HepG2 (cell line): Measurements from ENCODE around the gene UPK1A. TPM values are rescaled to one million over a fixed set of nuclear protein-coding genes. Genes with fewer than 3 reads are reported as not detected.

Experiments used
- KAT7 ChIP-seq: IDR thresholded peaks from 2 replicates; pipeline ENCODE4 v1.6.1; 2018; ENCODE audit warnings: borderline replicate concordance, missing compliant biosample characterization
- MXI1 ChIP-seq: IDR thresholded peaks from 3 replicates; pipeline ENCODE4 v1.6.1; 2012; ENCODE audit warnings: low read depth, low read length, inconsistent platforms, borderline replicate concordance
- RXRB ChIP-seq: IDR thresholded peaks from 2 replicates; pipeline ENCODE4 v1.6.1; 2016; ENCODE audit warnings: borderline replicate concordance, missing genetic modification reagents, missing compliant biosample characterization
- TBL1XR1 ChIP-seq: fragments of 150-350 bp; IDR thresholded peaks from 2 replicates; pipeline ENCODE4 v1.6.1; 2014; ENCODE audit warnings: borderline replicate concordance, low read length; ENCODE audit not compliant: partially characterized antibody
- ZFP1 ChIP-seq: IDR thresholded peaks from 2 replicates; pipeline ENCODE4 v1.6.1; 2016
- ZNF317 ChIP-seq: sonication (generic); formaldehyde crosslinking; IDR thresholded peaks from 2 replicates; pipeline ENCODE4 v1.5.0; 2020; ENCODE audit warnings: mild to moderate bottlenecking, missing genetic modification reagents
- ZNF382 ChIP-seq: sonication (generic); formaldehyde crosslinking; IDR thresholded peaks from 2 replicates; pipeline ENCODE4 v1.5.0; 2020; ENCODE audit warnings: missing genetic modification reagents, mild to moderate bottlenecking, borderline replicate concordance
- ZNF407 ChIP-seq: sonication (generic); formaldehyde crosslinking; IDR thresholded peaks from one replicate; pipeline ENCODE4 v1.5.1; 2020; ENCODE audit warnings: mild to moderate bottlenecking, missing genetic modification reagents; ENCODE audit errors: not compliant biosample characterization
- ZSCAN25 ChIP-seq: sonication (generic); formaldehyde crosslinking; IDR thresholded peaks from 2 replicates; pipeline ENCODE4 v1.8.0; 2022; ENCODE audit warnings: mild to moderate bottlenecking, missing genetic modification reagents
- ZSCAN29 ChIP-seq: sonication (generic); formaldehyde crosslinking; conservative IDR thresholded peaks from 2 replicates; pipeline ENCODE4 v1.4.0; 2020; ENCODE audit warnings: mild to moderate bottlenecking, missing genetic modification reagents
- polyA plus RNA-seq, 8 experiments: library from polyadenylated mRNA; depleted of rRNA in 3 of 8; stranded (reverse) in 7 of 8; unstranded in 1 of 8; fragments of >200 nt; fragmentation: Illumina TruSeq in 4 of 8; extraction: Trizol in 4 of 8; gene quantifications; 2 replicates each; pipeline versions ENCODE4 v1.2.1 to v1.2.3, GENCODE V29; 2011 to 2016; ENCODE audit warnings: low read depth in 4 of 8, missing spikeins in 1 of 8, mixed read lengths in 1 of 8; ENCODE audit not compliant: insufficient read depth in 1 of 8
- total RNA-seq, 5 experiments: library from RNA; depleted of rRNA; stranded (reverse); fragments of >200 nt; fragmentation: Illumina TruSeq; extraction: Trizol; gene quantifications; 2 replicates each; pipeline ENCODE4 v1.2.3, GENCODE V29; 2016; ENCODE audit warnings: low read depth in 1 of 5
- TF ChIP-seq, protein P1 (sequence below): sonication (generic); formaldehyde crosslinking; IDR thresholded peaks from 2 replicates; pipeline ENCODE4 v1.4.0; 2020; ENCODE audit warnings: missing genetic modification reagents
- TF ChIP-seq, protein P2 (sequence below): sonication (generic); formaldehyde crosslinking; IDR thresholded peaks from 2 replicates; pipeline ENCODE4 v1.8.0; 2023; ENCODE audit warnings: mild to moderate bottlenecking, missing genetic modification reagents

UPK1A gene
- total and polyA plus RNA-seq, 2 of the 13 experiments (the other 11 are each of a cell fraction or from before 2014, with no cell fraction given): 2.9 TPM; not detected in 1

DNA sequence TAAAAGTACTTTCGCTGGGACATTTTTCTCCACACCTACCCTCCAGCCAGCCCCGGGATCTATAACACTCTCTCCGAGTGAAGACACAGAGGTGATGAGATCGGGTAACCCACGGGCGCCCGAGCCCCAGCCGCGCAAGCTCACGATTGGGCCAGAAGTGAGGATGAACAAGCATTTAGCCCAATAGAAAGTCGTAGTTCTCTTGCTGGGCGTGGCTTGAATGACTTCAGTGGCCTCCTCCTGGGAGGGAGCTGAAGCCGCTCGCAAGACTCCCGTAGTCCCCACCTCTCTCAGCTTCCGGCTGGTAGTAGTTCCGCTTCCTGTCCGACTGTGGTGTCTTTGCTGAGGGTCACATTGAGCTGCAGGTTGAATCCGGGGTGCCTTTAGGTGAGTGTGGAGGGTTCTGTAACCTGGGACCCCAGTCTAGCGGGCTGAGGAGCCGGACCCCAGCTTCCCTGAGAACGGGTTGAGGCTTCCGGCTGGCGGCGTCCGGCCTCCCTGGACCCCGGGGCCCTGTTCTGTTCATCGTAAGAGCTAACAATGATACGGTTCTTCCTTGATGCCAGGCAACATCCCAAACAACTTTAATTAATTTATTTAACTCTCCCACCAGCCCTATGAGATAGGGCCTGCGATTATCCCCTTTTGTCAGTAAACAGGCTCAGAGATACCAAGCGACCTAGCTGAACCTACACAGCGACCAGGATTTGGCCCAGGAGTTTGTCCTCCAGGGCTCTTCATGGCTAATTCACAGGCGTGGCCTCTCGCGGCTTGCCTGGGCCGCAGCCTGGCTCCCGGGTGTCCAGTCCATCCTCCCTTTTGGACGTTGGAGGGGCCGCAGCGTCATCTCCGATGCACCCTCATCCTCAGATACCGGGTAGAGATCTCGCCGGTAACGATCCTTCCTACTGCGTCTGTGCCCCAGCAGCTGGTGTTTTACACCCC is 18.0 kb upstream of the UPK1A start, which contains the start of gene COX6B1 (continued):
- TF ChIP-seq MXI1: peak; percentile 61; the same call in 1 of the 3 replicates
- TF ChIP-seq ZNF382 (CRISPR knock-in tag): no peak
- no peak for TF ChIP-seq ZNF407 (CRISPR knock-in tag)
- TF ChIP-seq, protein P1, sequence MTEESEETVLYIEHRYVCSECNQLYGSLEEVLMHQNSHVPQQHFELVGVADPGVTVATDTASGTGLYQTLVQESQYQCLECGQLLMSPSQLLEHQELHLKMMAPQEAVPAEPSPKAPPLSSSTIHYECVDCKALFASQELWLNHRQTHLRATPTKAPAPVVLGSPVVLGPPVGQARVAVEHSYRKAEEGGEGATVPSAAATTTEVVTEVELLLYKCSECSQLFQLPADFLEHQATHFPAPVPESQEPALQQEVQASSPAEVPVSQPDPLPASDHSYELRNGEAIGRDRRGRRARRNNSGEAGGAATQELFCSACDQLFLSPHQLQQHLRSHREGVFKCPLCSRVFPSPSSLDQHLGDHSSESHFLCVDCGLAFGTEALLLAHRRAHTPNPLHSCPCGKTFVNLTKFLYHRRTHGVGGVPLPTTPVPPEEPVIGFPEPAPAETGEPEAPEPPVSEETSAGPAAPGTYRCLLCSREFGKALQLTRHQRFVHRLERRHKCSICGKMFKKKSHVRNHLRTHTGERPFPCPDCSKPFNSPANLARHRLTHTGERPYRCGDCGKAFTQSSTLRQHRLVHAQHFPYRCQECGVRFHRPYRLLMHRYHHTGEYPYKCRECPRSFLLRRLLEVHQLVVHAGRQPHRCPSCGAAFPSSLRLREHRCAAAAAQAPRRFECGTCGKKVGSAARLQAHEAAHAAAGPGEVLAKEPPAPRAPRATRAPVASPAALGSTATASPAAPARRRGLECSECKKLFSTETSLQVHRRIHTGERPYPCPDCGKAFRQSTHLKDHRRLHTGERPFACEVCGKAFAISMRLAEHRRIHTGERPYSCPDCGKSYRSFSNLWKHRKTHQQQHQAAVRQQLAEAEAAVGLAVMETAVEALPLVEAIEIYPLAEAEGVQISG: peak; percentile 49
- TF ChIP-seq ZSCAN29: no peak
- peak; percentile 45; the same call in 1 of the 2 replicates for TF ChIP-seq KAT7 (CRISPR knock-in tag)
- TF ChIP-seq ZSCAN25 (CRISPR knock-in tag): 0 out of 2 replicates have a peak, but pooled peaks have one; percentile 48
- TF ChIP-seq, protein P2, sequence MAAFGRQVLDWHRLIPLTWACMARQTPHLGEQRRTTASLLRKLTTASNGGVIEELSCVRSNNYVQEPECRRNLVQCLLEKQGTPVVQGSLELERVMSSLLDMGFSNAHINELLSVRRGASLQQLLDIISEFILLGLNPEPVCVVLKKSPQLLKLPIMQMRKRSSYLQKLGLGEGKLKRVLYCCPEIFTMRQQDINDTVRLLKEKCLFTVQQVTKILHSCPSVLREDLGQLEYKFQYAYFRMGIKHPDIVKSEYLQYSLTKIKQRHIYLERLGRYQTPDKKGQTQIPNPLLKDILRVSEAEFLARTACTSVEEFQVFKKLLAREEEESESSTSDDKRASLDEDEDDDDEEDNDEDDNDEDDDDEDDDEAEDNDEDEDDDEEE (CRISPR knock-in tag): no peak
- TF ChIP-seq RXRB: 0 out of 2 replicates have a peak, but pooled peaks have one; percentile 23
- TF ChIP-seq ZFP1 (CRISPR knock-in tag): no peak
- TF ChIP-seq TBL1XR1: peak; percentile 18
- no peak for TF ChIP-seq ZNF317 (CRISPR knock-in tag)
